A549 (cell line): ENCODE results near the gene F10. TPM values are rescaled to one million over a fixed set of nuclear protein-coding genes. Genes with fewer than 3 reads are reported as not detected.

Source experiments
- ATAC-seq, 2 experiments: fragments of 200-7000 bp in 1 of 2; fragments of >200 bp in 1 of 2; cut with Nextera tagmentation in 1 of 2; cut with Tn5 transposase in 1 of 2; 3 replicates each; pipeline versions ENCODE4 v1.8.0 to v1.9.1; 2018 to 2020; ENCODE audit warnings: mild to moderate bottlenecking in 1 of 2, moderate library complexity in 1 of 2
- CTCF ChIA-PET: fragments of 300-600 bp; sonication (Branson Sonifier 250); formaldehyde crosslinking; extraction: SDS; loops from one replicate; lab custom pipeline; 2021; ENCODE audit warnings: antibody characterized with exemption, inconsistent platforms; lab: Yijun Ruan, JAX
- POLR2A ChIA-PET: fragments of 350-600 bp; formaldehyde crosslinking; extraction: SDS; loops from one replicate; lab custom pipeline; 2021; ENCODE audit warnings: antibody characterized with exemption, inconsistent platforms; lab: Yijun Ruan, JAX
- DNase-seq, 2 experiments: peaks; one replicate each; pipeline versions ENCODE4 v3.0.0 to v3.0.0-alpha.2; 2011 to 2016; ENCODE audit warnings: low read depth in 1 of 2, low spot score in 1 of 2
- FAIRE-seq: peaks from 2 replicates; lab custom pipeline; 2011; peaks lifted over from hg19 to GRCh38; lab: Jason Lieb, UNC
- H3K27ac ChIP-seq, 2 experiments: fragments of >200 bp; sonication (Bioruptor Twin); formaldehyde crosslinking; 3 replicates each; pipeline ENCODE4 v1.5.1; 2016 to 2017
- H3K4me1 ChIP-seq: fragments of >200 bp; sonication (Bioruptor Twin); formaldehyde crosslinking; 3 replicates; pipeline ENCODE4 v1.6.1; 2016
- H3K4me2 ChIP-seq: fragments of >200 bp; sonication (Bioruptor Twin); formaldehyde crosslinking; 3 replicates; pipeline ENCODE4 v1.6.1; 2016
- H3K4me3 ChIP-seq: fragments of >200 bp; sonication (Bioruptor Twin); formaldehyde crosslinking; 3 replicates; pipeline ENCODE4 v1.5.1; 2016
- H3K9me3 ChIP-seq: fragments of >200 bp; sonication (Bioruptor Twin); formaldehyde crosslinking; 3 replicates; pipeline ENCODE4 v1.6.1; 2016
- CBX2 ChIP-seq: fragments of 200-600 bp; sonication (generic); IDR thresholded peaks from 2 replicates; pipeline ENCODE4 v1.6.1; 2016; ENCODE audit warnings: low read depth, mild to moderate bottlenecking, borderline replicate concordance
- CHD2 ChIP-seq: fragments of 150-350 bp; IDR thresholded peaks from 2 replicates; pipeline ENCODE4 v1.6.1; 2014; ENCODE audit warnings: low read length; ENCODE audit not compliant: partially characterized antibody
- CHD4 ChIP-seq: fragments of 200-600 bp; sonication (generic); IDR thresholded peaks from 2 replicates; pipeline ENCODE4 v1.6.1; 2016; ENCODE audit warnings: antibody characterized with exemption, mild to moderate bottlenecking, borderline replicate concordance
- EHF ChIP-seq: fragments of 250-450 bp; sonication (Bioruptor Pico); IDR thresholded peaks from 2 replicates; pipeline ENCODE4 v1.5.0; 2020; ENCODE audit warnings: mild to moderate bottlenecking
- EHMT2 ChIP-seq: fragments of 200-600 bp; sonication (generic); IDR thresholded peaks from 2 replicates; pipeline ENCODE4 v1.6.1; 2016; ENCODE audit warnings: antibody characterized with exemption, low read depth, mild to moderate bottlenecking, moderate library complexity
- ESRRA ChIP-seq: fragments of 150-350 bp; IDR thresholded peaks from 2 replicates; pipeline ENCODE4 v1.6.1; 2014; ENCODE audit warnings: mild to moderate bottlenecking, low read length, borderline replicate concordance
- FOSB ChIP-seq: fragments of 250-450 bp; sonication (Bioruptor Pico); IDR thresholded peaks from 2 replicates; pipeline ENCODE4 v1.5.0; 2020; ENCODE audit warnings: mild to moderate bottlenecking, moderate library complexity
- FOSL2 ChIP-seq, 2 experiments: fragments of 450-650 bp in 1 of 2; fragments of >200 bp in 1 of 2; sonication (Bioruptor Twin) in 1 of 2; formaldehyde crosslinking; IDR thresholded peaks; 2 replicates each; pipeline versions ENCODE4 v1.5.0 to v1.6.1; 2016 to 2020; ENCODE audit warnings: mild to moderate bottlenecking in 1 of 2, moderate library complexity in 1 of 2
- HOXB13 ChIP-seq: fragments of 250-450 bp; sonication (Bioruptor Pico); IDR thresholded peaks from 2 replicates; pipeline ENCODE4 v1.5.0; 2020; ENCODE audit warnings: low read depth, mild to moderate bottlenecking, moderate library complexity
- JUNB ChIP-seq: fragments of >200 bp; sonication (Bioruptor Twin); formaldehyde crosslinking; IDR thresholded peaks from 2 replicates; pipeline ENCODE4 v1.6.1; 2016
- NFE2L2 ChIP-seq: fragments of 150-350 bp; conservative IDR thresholded peaks from 2 replicates; pipeline ENCODE4 v1.6.1; 2014; ENCODE audit warnings: low read length
- NR3C1 ChIP-seq: fragments of >200 bp; sonication (Bioruptor Twin); formaldehyde crosslinking; IDR thresholded peaks from 3 replicates; pipeline ENCODE4 v1.6.1; 2017
- PHF8 ChIP-seq: fragments of 200-600 bp; sonication (generic); IDR thresholded peaks from 2 replicates; pipeline ENCODE4 v1.6.1; 2016; ENCODE audit warnings: low read depth, mild to moderate bottlenecking, antibody characterized with exemption, moderate library complexity, borderline replicate concordance
- POLR2A ChIP-seq: IDR thresholded peaks from 2 replicates; pipeline ENCODE4 v1.6.1; 2012; ENCODE audit warnings: mild to moderate bottlenecking, low read length
- RARB ChIP-seq: fragments of 250-450 bp; sonication (Bioruptor Pico); IDR thresholded peaks from 2 replicates; pipeline ENCODE4 v1.8.0; 2021; ENCODE audit warnings: mild to moderate bottlenecking, moderate library complexity
- SREBF2 ChIP-seq: fragments of 450-650 bp; IDR thresholded peaks from 2 replicates; pipeline ENCODE4 v1.6.1; 2014; ENCODE audit warnings: mild to moderate bottlenecking, moderate library complexity
- TFCP2L1 ChIP-seq: fragments of 250-450 bp; sonication (Bioruptor Pico); IDR thresholded peaks from 2 replicates; pipeline ENCODE4 v1.5.0; 2021; ENCODE audit warnings: mild to moderate bottlenecking
- TP53 ChIP-seq: fragments of 250-450 bp; sonication (Bioruptor Pico); IDR thresholded peaks from 2 replicates; pipeline ENCODE4 v1.5.0; 2021; ENCODE audit warnings: mild to moderate bottlenecking, moderate library complexity
- ZNF302 ChIP-seq: fragments of 250-450 bp; sonication (Bioruptor Pico); IDR thresholded peaks from 2 replicates; pipeline ENCODE4 v1.9.0; 2021; ENCODE audit warnings: inconsistent platforms, mild to moderate bottlenecking, moderate library complexity
- WGBS: methylation state at CpG from one replicate; pipeline ENCODE4 v1.1.6; 2017; ENCODE audit errors: missing lambda C conversion rate; 5-methylcytosine and 5-hydroxymethylcytosine counted together
- polyA plus RNA-seq, 4 experiments: library from polyadenylated mRNA; depleted of rRNA in 3 of 4; stranded (reverse); fragments of >200 nt; fragmentation: RNase III in 1 of 4; extraction: RNeasy Plus Mini Kit Qiagen cat#74134 plus additional on column Dnase treatment in 1 of 4; gene quantifications; 2 replicates in 3 of 4; 3 replicates in 1 of 4; pipeline ENCODE4 v1.2.3, GENCODE V29; 2011 to 2017
- TF ChIP-seq, protein P1 (sequence below): IDR thresholded peaks from 2 replicates; pipeline ENCODE4 v1.6.1; 2012
- TF ChIP-seq, protein P2 (sequence below): fragments of >200 bp; sonication (Bioruptor Twin); formaldehyde crosslinking; IDR thresholded peaks from 3 replicates; pipeline ENCODE4 v1.6.1; 2016
- TF ChIP-seq, protein P3 (sequence below): fragments of >200 bp; sonication (Bioruptor Twin); formaldehyde crosslinking; IDR thresholded peaks from 2 replicates; pipeline ENCODE4 v1.6.1; 2016
- TF ChIP-seq, protein P4 (sequence below): IDR thresholded peaks from 2 replicates; pipeline ENCODE4 v1.6.1; 2012

The F10 gene
- polyA plus RNA-seq, 2 of the 4 experiments (the other 2 are of a cell fraction): 0.32 TPM; not detected in 1

DNA sequence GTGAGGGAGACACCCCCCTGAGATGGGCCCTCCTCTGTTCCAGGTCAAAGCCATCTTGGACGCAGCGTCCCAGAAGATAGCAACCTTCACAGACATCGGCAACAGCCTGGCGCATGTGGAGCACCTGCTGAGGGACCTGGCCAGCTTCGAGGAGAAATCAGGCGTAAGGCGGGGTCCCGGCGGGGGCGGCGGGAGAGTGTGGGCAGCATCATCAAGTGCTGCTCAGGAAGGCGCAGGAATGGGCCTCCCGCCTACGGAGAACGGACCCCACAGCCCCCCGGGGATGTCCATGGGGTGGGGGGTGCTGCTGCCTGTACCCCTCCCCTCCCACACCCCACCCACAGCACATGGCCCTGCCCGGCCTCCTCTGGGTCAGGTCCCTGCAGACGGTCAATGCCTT is 48.2 kb upstream of the F10 start:
- no peak for DNase-seq
- ATAC-seq: no peak
- no peak for FAIRE-seq
- TF ChIP-seq CHD4 (no peak), TFCP2L1 (CRISPR knock-in tag) (no peak), ESRRA (no peak), HOXB13 (CRISPR knock-in tag) (no peak), CBX2 (no peak), FOSL2 (IDR thresholded peaks at IDR 0.05) (no peak), FOSL2 (CRISPR knock-in tag; IDR thresholded peaks at IDR 0.05) (no peak), RARB (CRISPR knock-in tag) (no peak), FOSB (no peak), CHD2 (no peak)
- TF ChIP-seq, protein P1, sequence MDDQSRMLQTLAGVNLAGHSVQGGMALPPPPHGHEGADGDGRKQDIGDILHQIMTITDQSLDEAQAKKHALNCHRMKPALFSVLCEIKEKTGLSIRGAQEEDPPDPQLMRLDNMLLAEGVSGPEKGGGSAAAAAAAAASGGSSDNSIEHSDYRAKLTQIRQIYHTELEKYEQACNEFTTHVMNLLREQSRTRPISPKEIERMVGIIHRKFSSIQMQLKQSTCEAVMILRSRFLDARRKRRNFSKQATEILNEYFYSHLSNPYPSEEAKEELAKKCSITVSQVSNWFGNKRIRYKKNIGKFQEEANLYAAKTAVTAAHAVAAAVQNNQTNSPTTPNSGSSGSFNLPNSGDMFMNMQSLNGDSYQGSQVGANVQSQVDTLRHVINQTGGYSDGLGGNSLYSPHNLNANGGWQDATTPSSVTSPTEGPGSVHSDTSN: no peak
- TF ChIP-seq, protein P2, sequence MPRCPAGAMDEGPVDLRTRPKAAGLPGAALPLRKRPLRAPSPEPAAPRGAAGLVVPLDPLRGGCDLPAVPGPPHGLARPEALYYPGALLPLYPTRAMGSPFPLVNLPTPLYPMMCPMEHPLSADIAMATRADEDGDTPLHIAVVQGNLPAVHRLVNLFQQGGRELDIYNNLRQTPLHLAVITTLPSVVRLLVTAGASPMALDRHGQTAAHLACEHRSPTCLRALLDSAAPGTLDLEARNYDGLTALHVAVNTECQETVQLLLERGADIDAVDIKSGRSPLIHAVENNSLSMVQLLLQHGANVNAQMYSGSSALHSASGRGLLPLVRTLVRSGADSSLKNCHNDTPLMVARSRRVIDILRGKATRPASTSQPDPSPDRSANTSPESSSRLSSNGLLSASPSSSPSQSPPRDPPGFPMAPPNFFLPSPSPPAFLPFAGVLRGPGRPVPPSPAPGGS: no peak
- TF ChIP-seq, protein P3, sequence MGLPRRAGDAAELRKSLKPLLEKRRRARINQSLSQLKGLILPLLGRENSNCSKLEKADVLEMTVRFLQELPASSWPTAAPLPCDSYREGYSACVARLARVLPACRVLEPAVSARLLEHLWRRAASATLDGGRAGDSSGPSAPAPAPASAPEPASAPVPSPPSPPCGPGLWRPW: no peak
- Histone ChIP-seq H3K9me3 (no peaks in the 10 kb centered on the region), H3K4me3 (no peak overlapping the region), H3K27ac (no peak overlapping the region), H3K4me2 (no peak overlapping the region), H3K4me1 (no peaks in the 10 kb centered on the region)
- CTCF ChIA-PET: interaction anchor here (0.9 kb wide), 1 partner anchor 45 kb away, joined by 3 read pairs; no protein-coding TSS in a partner anchor
- POLR2A ChIA-PET: no interaction called here
- 81% methylated on average over 6 of the region's 18 CpGs for WGBS

DNA sequence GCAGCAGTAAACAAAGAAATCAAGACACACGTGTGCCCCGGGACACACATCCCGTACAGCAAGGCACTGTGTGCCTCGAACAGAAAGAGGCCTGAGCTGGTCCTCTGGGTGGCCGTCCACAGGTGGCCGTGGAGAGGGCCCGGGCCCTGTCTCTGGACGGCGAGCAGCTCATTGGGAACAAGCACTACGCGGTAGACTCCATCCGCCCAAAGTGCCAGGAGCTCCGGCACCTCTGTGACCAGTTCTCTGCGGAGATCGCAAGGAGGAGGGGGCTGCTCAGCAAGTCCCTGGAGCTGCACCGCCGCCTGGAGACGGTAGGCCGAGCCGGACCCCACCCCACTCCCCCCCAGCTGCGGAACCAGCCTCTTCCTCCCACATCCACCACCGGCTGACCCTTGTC is 47.7 kb upstream of the F10 start:
- no peak for TF ChIP-seq EHMT2
- no peak for TF ChIP-seq FOSB
- TF ChIP-seq ZNF302 (CRISPR knock-in tag): no peak
- TF ChIP-seq, protein P2: no peak
- no peak for TF ChIP-seq PHF8
- no peak for TF ChIP-seq NR3C1
- TF ChIP-seq POLR2A: no peak
- no peak for TF ChIP-seq EHF (CRISPR knock-in tag)
- no peak for TF ChIP-seq TP53
- no peak for TF ChIP-seq NFE2L2
- TF ChIP-seq SREBF2: no peak
- TF ChIP-seq, protein P4, sequence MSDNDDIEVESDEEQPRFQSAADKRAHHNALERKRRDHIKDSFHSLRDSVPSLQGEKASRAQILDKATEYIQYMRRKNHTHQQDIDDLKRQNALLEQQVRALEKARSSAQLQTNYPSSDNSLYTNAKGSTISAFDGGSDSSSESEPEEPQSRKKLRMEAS: no peak
- TF ChIP-seq JUNB: no peak
- TF ChIP-seq RARB (CRISPR knock-in tag): no peak
- TF ChIP-seq, all 56 proteins: peak for 0
- ATAC-seq (no peak), DNase-seq (no peak), FAIRE-seq (no peak)
- H3K9me3 ChIP-seq: no peaks in the 10 kb centered on the region
- H3K4me3 ChIP-seq: no peak overlapping the region
- CTCF ChIA-PET: interaction anchor here (0.6 to 0.9 kb wide), 2 partner anchors 18 to 45 kb away, joined by 3 read pairs; no protein-coding TSS in a partner anchor
- 82% methylated on average over 21 of the region's 22 CpGs for WGBS
- H3K4me2 ChIP-seq: no peak overlapping the region
- H3K27ac ChIP-seq: no peak overlapping the region
- POLR2A ChIA-PET: no interaction called here
- no peaks in the 10 kb centered on the region for H3K4me1 ChIP-seq
